SIG-M5 treated with dmso at 0.1 percent for 504 hours (cell line): ENCODE results near the gene GAL3ST2.
"Not testable (repeated sequence)": the region's sequence is repeated elsewhere in the genome, so short reads cannot be mapped to it uniquely, and the experiment has no call there.

Experiments used
- DNase-seq: peaks from one replicate; lab custom pipeline; 2025; ENCODE audit not compliant: unreplicated experiment; lab: John Stamatoyannopoulos, UW

GAL3ST2 gene

GRCh38 chr2:241746084-241746483, 30.5 kb upstream of the GAL3ST2 start:
- no peak for DNase-seq

- no peak for DNase-seq
Measured at GRCh38 chr2:241748468-241749256, 28.0 kb upstream of the GAL3ST2 start.

- no peak for DNase-seq
Measured at GRCh38 chr2:241750076-241750840, 26.4 kb upstream of the GAL3ST2 start.

GRCh38 chr2:241751152-241751551, 25.5 kb upstream of the GAL3ST2 start:
- no peak for DNase-seq

- no peak for DNase-seq
Measured at GRCh38 chr2:241751776-241752175, 24.8 kb upstream of the GAL3ST2 start.

- no peak for DNase-seq
Measured at GRCh38 chr2:241752253-241752652, 24.4 kb upstream of the GAL3ST2 start.

- no peak for DNase-seq
Measured at GRCh38 chr2:241752689-241753276, 23.8 kb upstream of the GAL3ST2 start.

GRCh38 chr2:241753493-241753892, 23.1 kb upstream of the GAL3ST2 start:
- no peak for DNase-seq

- no peak for DNase-seq
Measured at GRCh38 chr2:241754042-241754441, 22.6 kb upstream of the GAL3ST2 start.

GRCh38 chr2:241755166-241755565, 21.5 kb upstream of the GAL3ST2 start:
- no peak for DNase-seq

GRCh38 chr2:241755777-241756176, 20.8 kb upstream of the GAL3ST2 start:
- no peak for DNase-seq

- no peak for DNase-seq
Measured at GRCh38 chr2:241759067-241759807, 17.4 kb upstream of the GAL3ST2 start.

GRCh38 chr2:241759893-241760292, 16.7 kb upstream of the GAL3ST2 start:
- DNase-seq: not testable (repeated sequence)

- DNase-seq: no peak
Measured at GRCh38 chr2:241760301-241760771, 16.3 kb upstream of the GAL3ST2 start.

- DNase-seq: no peak
Measured at GRCh38 chr2:241762321-241762932, 14.2 kb upstream of the GAL3ST2 start.

GRCh38 chr2:241762933-241763369, 13.7 kb upstream of the GAL3ST2 start:
- no peak for DNase-seq

GRCh38 chr2:241763551-241764274, 12.9 kb upstream of the GAL3ST2 start:
- DNase-seq: no peak

GRCh38 chr2:241764275-241765241, 12.1 kb upstream of the GAL3ST2 start:
- no peak for DNase-seq
